CD1c-positive myeloid dendritic cell (primary cell): ENCODE data around the gene MRTFB.
A peak's percentile ranks its signal among the peaks of the same experiment; 100 is the strongest.
"Not testable (repeated sequence)": the region's sequence is repeated elsewhere in the genome, so short reads cannot be mapped to it uniquely, and the experiment has no call there.

Experiments used
- DNase-seq: peaks from one replicate; pipeline ENCODE4 v3.0.0-alpha.2; 2016; ENCODE audit errors: extremely low spot score

MRTFB gene

DNA sequence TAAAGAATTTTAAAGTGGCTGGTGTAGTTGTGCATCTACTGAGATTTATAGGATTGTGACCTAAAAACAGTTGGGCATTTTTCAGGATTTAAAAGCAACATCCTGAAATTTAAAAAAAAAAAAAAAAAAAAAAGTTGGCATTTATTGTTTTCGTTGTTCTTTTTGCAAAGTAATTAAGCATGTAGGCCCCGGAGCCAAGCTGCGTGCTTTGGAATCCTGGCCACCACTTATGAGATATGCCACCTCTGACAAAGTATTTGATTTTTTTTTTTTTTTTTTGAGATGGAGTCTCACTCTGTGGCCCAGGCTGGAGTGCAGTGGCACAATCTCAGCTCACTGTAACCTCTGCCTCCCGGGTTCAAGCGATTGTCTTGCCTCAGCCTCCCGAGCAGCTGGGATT lies 112.8 kb downstream of the MRTFB start:
- DNase-seq: not testable (repeated sequence)

GRCh38 chr16:14186007-14186794 lies 115.1 kb downstream of the MRTFB start:
- DNase-seq: no peak

- DNase-seq: no peak
Measured at GRCh38 chr16:14186795-14187221, 115.7 kb downstream of the MRTFB start.

GRCh38 chr16:14187517-14188338 lies 116.6 kb downstream of the MRTFB start:
- DNase-seq: no peak

- no peak for DNase-seq
Measured at GRCh38 chr16:14193316-14193871, 122.3 kb downstream of the MRTFB start.

DNA sequence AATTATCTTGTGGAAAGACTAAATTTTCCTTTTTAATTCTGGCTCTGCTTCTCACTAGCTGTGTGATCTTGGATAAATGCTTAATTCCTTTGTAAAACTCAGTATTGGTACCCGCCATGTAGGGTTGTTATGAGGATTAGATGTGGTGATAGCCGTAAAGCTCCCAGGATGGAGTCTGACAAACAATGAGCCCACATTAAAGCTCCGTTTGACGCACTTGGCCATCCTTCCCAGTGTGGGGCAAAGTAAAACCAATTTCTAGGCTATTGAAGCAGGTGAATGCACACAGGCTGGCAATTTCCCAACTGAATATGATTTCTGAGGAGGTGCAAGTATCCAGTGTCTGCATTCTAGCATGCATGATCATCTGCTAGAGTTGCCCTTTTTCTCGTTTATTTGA lies 123.6 kb downstream of the MRTFB start:
- no peak for DNase-seq

- DNase-seq: no peak
Measured at GRCh38 chr16:14196011-14196410, 124.9 kb downstream of the MRTFB start.

- DNase-seq: no peak
Measured at GRCh38 chr16:14196539-14196938, 125.4 kb downstream of the MRTFB start.

GRCh38 chr16:14198012-14198411 lies 126.9 kb downstream of the MRTFB start:
- no peak for DNase-seq

- DNase-seq: peak; percentile 49
Measured at GRCh38 chr16:14198572-14198971, 127.5 kb downstream of the MRTFB start.

GRCh38 chr16:14199199-14199598 lies 128.1 kb downstream of the MRTFB start:
- DNase-seq: no peak

- DNase-seq: no peak
Measured at GRCh38 chr16:14199624-14200023, 128.5 kb downstream of the MRTFB start.

DNA sequence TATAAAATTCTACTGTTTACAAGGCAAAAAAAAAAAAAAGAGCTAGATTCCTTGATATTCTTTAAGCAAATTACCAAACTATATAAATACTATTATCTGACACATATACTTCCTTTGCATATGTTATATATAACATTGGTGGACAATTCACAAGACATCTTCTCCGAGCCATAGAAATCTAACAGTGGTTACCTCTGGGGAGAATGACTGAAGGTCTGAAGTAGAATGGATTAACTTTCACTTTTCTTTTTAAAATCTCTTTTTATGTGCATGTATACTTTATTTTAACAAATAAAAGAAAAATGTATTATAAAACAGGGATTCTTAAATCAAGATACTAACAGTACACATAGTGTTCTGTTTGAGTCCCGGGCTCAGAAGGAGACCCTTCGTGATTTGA lies 131.0 kb downstream of the MRTFB start:
- DNase-seq: no peak

GRCh38 chr16:14202697-14203096 lies 131.6 kb downstream of the MRTFB start:
- no peak for DNase-seq

GRCh38 chr16:14203166-14203565 lies 132.0 kb downstream of the MRTFB start:
- DNase-seq: no peak

GRCh38 chr16:14205666-14206065 lies 134.5 kb downstream of the MRTFB start:
- no peak for DNase-seq

DNA sequence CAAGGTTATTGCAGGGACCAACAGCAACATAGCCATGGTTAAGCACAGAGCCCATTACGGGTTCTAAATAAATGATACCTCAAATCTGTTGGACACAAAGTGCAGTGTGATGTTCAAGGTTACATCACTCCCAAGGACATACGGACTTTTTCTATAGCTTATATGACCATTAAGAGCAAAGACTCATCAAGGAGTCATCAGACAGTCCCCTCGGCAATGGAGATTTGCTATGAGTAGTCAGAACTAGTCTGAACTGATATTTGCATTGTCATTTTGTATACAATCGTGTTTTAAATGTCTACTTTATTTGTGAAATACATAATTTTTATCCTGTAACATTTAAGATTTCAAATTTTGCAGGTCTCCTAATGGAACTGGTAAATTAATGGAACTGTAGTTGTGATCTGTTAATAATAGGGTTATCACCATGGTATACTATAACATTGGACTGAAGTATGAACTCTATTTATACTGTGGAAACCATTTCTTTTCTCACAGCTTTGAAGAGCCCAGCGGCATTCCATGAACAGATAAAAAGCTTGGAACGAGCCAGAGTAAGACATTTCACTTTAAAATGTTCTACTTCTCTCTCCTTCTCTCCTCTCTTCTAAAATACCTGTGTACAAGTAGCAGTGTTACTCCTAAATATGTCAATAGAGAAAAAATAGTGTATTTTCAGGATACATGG lies 140.9 kb downstream of the MRTFB start:
- no peak for DNase-seq

GRCh38 chr16:14215941-14216340 lies 144.8 kb downstream of the MRTFB start:
- no peak for DNase-seq

DNA sequence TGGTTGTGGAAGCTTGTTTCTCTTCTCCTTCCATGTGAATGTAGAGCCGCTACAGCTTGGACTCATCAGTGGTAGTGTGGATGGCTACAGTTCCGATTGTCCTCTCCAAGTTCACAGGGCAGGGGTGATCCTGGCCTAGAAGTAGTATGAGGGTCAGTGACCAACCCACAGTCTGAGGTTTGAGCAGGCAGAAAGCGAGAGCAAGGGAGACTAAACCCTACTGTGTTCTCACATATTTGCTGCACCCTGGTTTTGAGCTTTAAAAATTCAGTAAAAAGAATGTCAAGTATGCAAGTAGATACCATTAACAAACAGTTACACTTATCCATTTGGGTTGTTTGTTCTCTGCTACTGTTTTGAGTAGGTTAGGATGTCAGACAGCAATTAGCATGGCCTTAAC lies 148.9 kb downstream of the MRTFB start:
- DNase-seq: no peak

DNA sequence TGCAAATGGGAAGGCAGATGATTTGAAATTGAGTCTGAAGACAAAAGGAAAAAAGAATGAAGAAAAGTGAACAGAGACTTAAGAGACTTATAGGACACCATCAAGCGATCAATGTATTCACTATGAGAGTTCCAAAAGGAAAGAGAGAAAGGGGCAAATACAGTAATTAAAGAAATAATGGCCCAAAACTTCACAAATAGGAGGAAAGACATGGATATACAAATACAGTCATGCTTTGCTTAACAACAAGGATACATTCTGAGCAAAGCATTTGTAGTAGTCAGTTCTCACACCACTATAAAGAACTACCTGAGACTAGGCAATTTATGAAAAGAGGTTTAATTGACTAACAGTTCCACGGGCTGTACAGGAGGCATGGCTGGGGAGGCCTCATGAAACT lies 152.5 kb downstream of the MRTFB start:
- no peak for DNase-seq

GRCh38 chr16:14225457-14225856 lies 154.3 kb downstream of the MRTFB start:
- no peak for DNase-seq
